Stomach (tissue), 9 donors: ENCODE measurements around the gene ATP6AP1. TPM values are rescaled to one million over a fixed set of nuclear protein-coding genes. Genes with fewer than 3 reads are reported as not detected.
"Not testable (repeated sequence)": the region's sequence is repeated elsewhere in the genome, so short reads cannot be mapped to it uniquely, and the experiment has no call there.

Experiments used
- DNase-seq, 2 donors: peaks; one replicate each; pipeline versions ENCODE4 v3.0.0 to v3.0.0-alpha.2; 2013 to 2019
- H3K27ac ChIP-seq, 5 donors: fragments of 200-600 bp in 4 of 5; sonication (generic) in 4 of 5; one replicate each; pipeline ENCODE4 v1.5.1; 2013 to 2019; ENCODE audit warnings: mild to moderate bottlenecking in 1 of 5, moderate library complexity in 1 of 5
- H3K27me3 ChIP-seq, 3 donors: fragments of 200-600 bp; sonication (generic); one replicate each; pipeline ENCODE4 v1.5.1; 2017 to 2019; ENCODE audit warnings: mixed run types in 1 of 3
- H3K36me3 ChIP-seq, 4 donors: fragments of 200-600 bp; sonication (generic); 1 replicate in 3 of 4; 2 replicates in 1 of 4; pipeline ENCODE4 v1.5.1; 2016 to 2019
- H3K4me1 ChIP-seq, 4 donors: fragments of 200-600 bp; sonication (generic); one replicate each; pipeline ENCODE4 v1.5.1; 2016 to 2019
- H3K4me3 ChIP-seq, 4 donors: fragments of 200-600 bp; sonication (generic) in 3 of 4; one replicate each; pipeline ENCODE4 v1.5.1; 2016 to 2019; ENCODE audit warnings: mild to moderate bottlenecking in 1 of 4
- H3K9me3 ChIP-seq, 4 donors: fragments of 200-600 bp; sonication (generic); one replicate each; pipeline ENCODE4 v1.5.1; 2016 to 2019
- EP300 ChIP-seq: sonication (generic); formaldehyde crosslinking; IDR thresholded peaks from one replicate; pipeline ENCODE4 v1.6.1; 2017; ENCODE audit warnings: antibody characterized with exemption
- POLR2A ChIP-seq, 4 donors: fragments of 450-650 bp; IDR thresholded peaks; one replicate each; pipeline ENCODE4 v1.6.1; 2016; ENCODE audit warnings: antibody characterized with exemption in 4 of 4, control low read depth in 2 of 4, mild to moderate bottlenecking in 1 of 4, moderate library complexity in 1 of 4
- POLR2AphosphoS5 ChIP-seq, 3 donors: sonication (generic); formaldehyde crosslinking; IDR thresholded peaks; one replicate each; pipeline ENCODE4 v1.6.1; 2016; ENCODE audit warnings: antibody characterized with exemption in 3 of 3
- WGBS, 5 donors: extraction: QIAGEN DNeasy Blood & Tissue Kit in 3 of 5; methylation state at CpG; one replicate each; pipeline versions ENCODE4 v1.1.5 to v1.1.7; 2013 to 2018; 5-methylcytosine and 5-hydroxymethylcytosine counted together
- intact Hi-C: fragments of 100-400 bp; cut with DNase I; formaldehyde crosslinking; loops from one replicate; pipeline ENCODE4 v1.15.1; 2023; ENCODE audit warnings: low total_unique reads
- polyA plus RNA-seq, 3 donors: library from polyadenylated mRNA; stranded (reverse); fragments of 200-250 nt; gene quantifications; one replicate each; pipeline ENCODE4 v1.2.3, GENCODE V29; 2013
- total RNA-seq, 5 donors: library from RNA; depleted of rRNA; stranded (reverse); fragments of >200 nt; gene quantifications; one replicate each; pipeline versions ENCODE4 v1.1.0 to v1.2.3, GENCODE V29; 2014 to 2016
- TF ChIP-seq, protein P1 (sequence below), 7 experiments: fragments of 450-650 bp in 4 of 7; fragments of 200-600 bp in 3 of 7; sonication (generic) in 3 of 7; IDR thresholded peaks; one replicate each; pipeline ENCODE4 v1.5.1; 2016 to 2019; ENCODE audit warnings: antibody characterized with exemption in 7 of 7, control low read depth in 2 of 7, mild to moderate bottlenecking in 1 of 7
- donor health status: healthy with polysubstance abuse.
- donor health status: Bipolar disorder and iron deficiency.
- donor health status: healthy.

Gene ATP6AP1
- total and polyA plus RNA-seq, 8 donors: 13.4 to 69.3 (median 30.8) TPM

DNA sequence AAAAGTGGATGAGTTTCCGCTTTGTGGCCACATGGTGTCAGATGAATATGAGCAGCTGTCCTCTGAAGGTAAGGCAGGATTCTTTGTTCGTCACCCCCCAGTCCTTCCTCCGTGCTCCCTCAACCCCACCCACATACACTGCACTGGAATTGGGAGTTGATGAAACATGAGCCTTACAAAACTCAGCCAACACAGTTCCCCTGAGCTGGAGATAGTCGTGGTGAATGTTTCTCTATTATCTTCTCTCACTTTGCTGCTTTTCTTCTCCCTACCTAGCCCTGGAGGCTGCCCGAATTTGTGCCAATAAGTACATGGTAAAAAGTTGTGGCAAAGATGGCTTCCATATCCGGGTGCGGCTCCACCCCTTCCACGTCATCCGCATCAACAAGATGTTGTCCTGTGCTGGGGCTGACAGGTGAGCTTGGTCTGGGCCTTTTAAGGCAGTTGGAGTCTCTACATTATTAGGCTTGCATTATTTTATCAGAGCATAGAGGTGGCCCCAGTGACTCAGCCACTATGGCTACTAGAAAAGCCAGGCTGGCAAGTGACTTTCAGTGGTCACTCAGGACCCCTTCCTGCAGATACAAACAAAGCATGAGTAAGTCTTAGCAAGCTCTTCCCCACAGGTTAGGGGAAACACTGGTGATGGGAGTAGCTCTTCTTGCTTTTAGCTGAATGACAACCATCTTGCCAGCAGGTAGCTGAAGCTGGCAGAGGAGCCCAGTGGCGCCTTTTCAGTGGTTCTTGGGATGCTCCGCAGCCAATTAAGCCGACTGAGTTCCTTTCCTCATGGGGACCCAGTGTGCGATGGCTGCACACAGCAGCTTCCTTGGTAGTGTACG, 28.7 kb upstream of the ATP6AP1 start:
- 27 to 54% (median 40%) methylated on average over 11 to 14 of the region's 14 CpGs for WGBS, 5 donors
- peak overlapping the region; percentile 29 to 99 (median 98) for H3K27ac ChIP-seq
- peaks cover 9 to 31% (median 25%) of the 10 kb centered on the region in 4 donors for H3K4me1 ChIP-seq
- peak overlapping the region; percentile 61 to 75 (median 69) for H3K4me3 ChIP-seq
- no peak for DNase-seq
- intact Hi-C loops: no loop called here
- H3K36me3 ChIP-seq: peaks cover 17 to 31% (median 26%) of the 10 kb centered on the region in 4 donors
- no peaks in the 10 kb centered on the region for H3K27me3 ChIP-seq
- peak in 1 of 3 donors; percentile 20 for TF ChIP-seq POLR2AphosphoS5 (IDR thresholded peaks at IDR 0.05)
- TF ChIP-seq POLR2A (IDR thresholded peaks at IDR 0.05): no peak
- TF ChIP-seq EP300: no peak
- TF ChIP-seq, protein P1, sequence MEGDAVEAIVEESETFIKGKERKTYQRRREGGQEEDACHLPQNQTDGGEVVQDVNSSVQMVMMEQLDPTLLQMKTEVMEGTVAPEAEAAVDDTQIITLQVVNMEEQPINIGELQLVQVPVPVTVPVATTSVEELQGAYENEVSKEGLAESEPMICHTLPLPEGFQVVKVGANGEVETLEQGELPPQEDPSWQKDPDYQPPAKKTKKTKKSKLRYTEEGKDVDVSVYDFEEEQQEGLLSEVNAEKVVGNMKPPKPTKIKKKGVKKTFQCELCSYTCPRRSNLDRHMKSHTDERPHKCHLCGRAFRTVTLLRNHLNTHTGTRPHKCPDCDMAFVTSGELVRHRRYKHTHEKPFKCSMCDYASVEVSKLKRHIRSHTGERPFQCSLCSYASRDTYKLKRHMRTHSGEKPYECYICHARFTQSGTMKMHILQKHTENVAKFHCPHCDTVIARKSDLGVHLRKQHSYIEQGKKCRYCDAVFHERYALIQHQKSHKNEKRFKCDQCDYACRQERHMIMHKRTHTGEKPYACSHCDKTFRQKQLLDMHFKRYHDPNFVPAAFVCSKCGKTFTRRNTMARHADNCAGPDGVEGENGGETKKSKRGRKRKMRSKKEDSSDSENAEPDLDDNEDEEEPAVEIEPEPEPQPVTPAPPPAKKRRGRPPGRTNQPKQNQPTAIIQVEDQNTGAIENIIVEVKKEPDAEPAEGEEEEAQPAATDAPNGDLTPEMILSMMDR (IDR thresholded peaks at IDR 0.05): no peak
- H3K9me3 ChIP-seq: peaks cover 0 to 11% (median 0%) of the 10 kb centered on the region in 4 donors

DNA sequence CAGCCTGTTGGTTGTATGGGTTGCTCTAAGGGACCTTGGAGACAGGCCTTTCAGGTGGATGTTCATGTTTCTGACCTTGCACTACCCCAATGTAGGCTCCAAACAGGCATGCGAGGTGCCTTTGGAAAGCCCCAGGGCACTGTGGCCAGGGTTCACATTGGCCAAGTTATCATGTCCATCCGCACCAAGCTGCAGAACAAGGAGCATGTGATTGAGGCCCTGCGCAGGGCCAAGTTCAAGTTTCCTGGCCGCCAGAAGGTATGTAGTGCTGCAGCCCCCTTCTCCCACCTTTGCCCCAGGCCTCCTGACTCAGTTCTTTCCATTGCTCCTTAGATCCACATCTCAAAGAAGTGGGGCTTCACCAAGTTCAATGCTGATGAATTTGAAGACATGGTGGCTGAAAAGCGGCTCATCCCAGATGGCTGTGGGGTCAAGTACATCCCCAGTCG, 28.1 kb upstream of the ATP6AP1 start:
- DNase-seq, H3K27me3 ChIP-seq, intact Hi-C loops: not testable (repeated sequence)
- Histone ChIP-seq H3K27ac (peak overlapping the region in 4 of 5 donors; percentile 95 to 99 (median 98)), H3K4me3 (peak overlapping the region in 3 of 4 donors; percentile 12 to 75 (median 67)), H3K36me3 (peaks cover 17 to 36% (median 27%) of the 10 kb centered on the region in 4 donors), H3K4me1 (peaks cover 9 to 31% (median 25%) of the 10 kb centered on the region in 4 donors), H3K9me3 (peaks cover 0 to 11% (median 0%) of the 10 kb centered on the region in 4 donors)
- 48 to 78% (median 59%) methylated on average over 4 to 6 of the region's 6 CpGs for WGBS, 5 donors

DNA sequence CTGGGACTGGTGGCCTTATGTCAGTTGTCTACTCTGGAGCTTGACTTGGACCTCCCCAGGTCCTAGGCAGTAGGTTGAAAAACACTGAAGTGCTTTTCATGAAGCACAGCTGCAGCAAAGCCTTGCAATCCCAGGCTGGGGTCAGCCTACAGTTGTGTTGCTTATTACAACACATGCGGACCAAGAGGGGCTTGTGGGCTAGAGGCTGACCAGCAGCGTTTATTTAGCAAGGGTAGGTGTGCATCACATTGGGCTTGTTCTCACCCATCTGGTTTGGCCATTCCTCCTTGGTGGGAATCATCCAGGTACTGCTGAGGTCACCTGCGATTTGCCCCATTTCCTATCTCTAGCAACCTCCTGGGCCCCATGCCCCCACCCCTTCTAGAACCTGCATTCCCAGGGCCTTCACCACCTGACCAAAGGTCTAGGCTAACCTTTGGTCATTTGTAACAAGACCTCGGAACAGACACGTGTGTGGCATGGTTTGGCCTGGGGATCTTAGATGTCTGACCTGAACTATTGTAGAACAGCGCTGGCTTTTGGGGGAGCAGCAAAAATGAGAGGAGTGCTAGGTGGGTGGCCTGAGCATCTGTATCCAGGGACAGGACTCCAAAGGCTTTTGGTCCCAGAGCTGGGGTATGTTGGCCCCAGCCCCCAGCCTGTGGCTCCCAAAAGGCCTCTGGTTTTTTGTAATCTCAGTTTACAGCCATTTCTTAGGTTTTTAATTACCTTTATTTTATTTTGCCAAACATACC, 27.3 kb upstream of the ATP6AP1 start:
- Histone ChIP-seq H3K27ac (peak overlapping the region in 4 of 5 donors; percentile 12 to 95 (median 40)), H3K4me3 (peak overlapping the region in 2 of 4 donors; percentile 67 to 75), H3K9me3 (peaks cover 0 to 11% (median 0%) of the 10 kb centered on the region in 4 donors), H3K27me3 (no peaks in the 10 kb centered on the region), H3K4me1 (peaks cover 9 to 31% (median 25%) of the 10 kb centered on the region in 4 donors), H3K36me3 (peaks cover 17 to 36% (median 27%) of the 10 kb centered on the region in 4 donors)
- WGBS, 5 donors: 21 to 60% (median 44%) methylated on average over 1 to 6 of the region's 6 CpGs
- TF ChIP-seq POLR2AphosphoS5 (IDR thresholded peaks at IDR 0.05): peak in 2 of 3 donors; percentile 38 to 54
- TF ChIP-seq EP300: no peak
- TF ChIP-seq, protein P1 (IDR thresholded peaks at IDR 0.05): no peak
- TF ChIP-seq POLR2A (IDR thresholded peaks at IDR 0.05): peak in 1 of 4 donors; percentile 34
- peak in 1 of 2 donors; percentile 34 for DNase-seq
- intact Hi-C loops: no loop called here

DNA sequence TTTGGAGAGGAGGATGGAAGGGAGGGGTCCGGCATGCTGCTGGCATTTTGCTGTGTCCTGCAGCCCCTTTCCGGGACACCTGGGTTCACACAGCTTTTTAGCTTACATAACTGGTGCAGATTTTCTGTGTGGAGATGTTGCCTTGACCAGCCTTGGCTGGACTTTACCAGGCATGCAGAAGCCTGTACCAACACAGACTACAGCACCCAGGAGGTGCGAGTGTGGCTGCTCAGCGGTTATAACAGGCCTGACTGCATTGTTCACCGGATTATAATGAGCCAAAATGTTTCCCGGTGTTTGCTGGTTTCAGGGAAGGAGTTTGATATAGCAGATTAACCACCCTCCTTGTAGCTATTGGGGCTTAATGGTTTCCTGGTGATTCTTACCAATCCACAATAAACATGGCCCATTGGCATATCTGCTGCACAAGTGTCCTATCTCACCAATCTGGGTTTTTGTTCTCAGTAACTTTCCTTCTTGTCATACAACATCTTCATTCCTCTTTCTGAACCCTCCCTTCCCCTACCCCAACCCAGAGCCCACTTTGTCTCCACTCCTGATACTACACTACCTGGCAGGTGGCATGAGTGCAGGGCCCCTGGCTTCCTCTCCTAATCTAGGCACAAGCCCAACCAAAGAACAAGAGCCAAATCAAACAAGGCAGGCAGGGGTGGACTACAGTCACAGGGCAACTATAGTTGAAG, 26.4 kb upstream of the ATP6AP1 start:
- DNase-seq: no peak
- 32 to 54% (median 36%) methylated on average over 6 of the region's 6 CpGs for WGBS, 5 donors
- intact Hi-C loops: no loop called here
- H3K36me3 ChIP-seq: peaks cover 17 to 36% (median 27%) of the 10 kb centered on the region in 4 donors
- H3K4me1 ChIP-seq: peaks cover 9 to 31% (median 25%) of the 10 kb centered on the region in 4 donors
- no peak overlapping the region for H3K4me3 ChIP-seq
- no peaks in the 10 kb centered on the region for H3K27me3 ChIP-seq
- TF ChIP-seq POLR2AphosphoS5 (IDR thresholded peaks at IDR 0.05): peak in 1 of 3 donors; percentile 2
- TF ChIP-seq, protein P1 (IDR thresholded peaks at IDR 0.05): no peak
- no peak for TF ChIP-seq POLR2A (IDR thresholded peaks at IDR 0.05)
- no peak for TF ChIP-seq EP300
- peaks cover 0 to 11% (median 0%) of the 10 kb centered on the region in 4 donors for H3K9me3 ChIP-seq
- H3K27ac ChIP-seq: peak overlapping the region in 2 of 5 donors; percentile 33 to 48
